ENCODE measurements around the gene CXCR2. TPM values are rescaled to one million over a fixed set of nuclear protein-coding genes. Genes with fewer than 3 reads are reported as not detected.
"Not testable (repeated sequence)": the region's sequence is repeated elsewhere in the genome, so short reads cannot be mapped to it uniquely, and the experiment has no call there.

The CXCR2 gene
- total RNA-seq, 1 donor from 2014 or later: 9.0 TPM

- Histone ChIP-seq H3K27ac (no peak overlapping the region), H3K27me3 (no peaks in the 10 kb centered on the region), H3K36me3 (no peaks in the 10 kb centered on the region), H3K9me3 (no peaks in the 10 kb centered on the region), H3K4me3 (no peak overlapping the region), H3K4me1 (peaks cover 4% of the 10 kb centered on the region)
- ATAC-seq: no peak
- intact Hi-C loops (cut with DNase I): no loop called here
- no peak for TF ChIP-seq CTCF (IDR thresholded peaks at IDR 0.05)
- DNase-seq: no peak
Observed at GRCh38 chr2:218168016-218168415, 42.2 kb downstream of the CXCR2 start.

GRCh38 chr2:218168635-218169462 is 43.0 kb downstream of the CXCR2 start:
- peak; percentile 71 for DNase-seq
- H3K27me3 ChIP-seq: no peaks in the 10 kb centered on the region
- H3K27ac ChIP-seq: no peak overlapping the region
- peaks cover 4% of the 10 kb centered on the region for H3K4me1 ChIP-seq
- peak; percentile 70 for TF ChIP-seq CTCF (IDR thresholded peaks at IDR 0.05)
- no peaks in the 10 kb centered on the region for H3K9me3 ChIP-seq
- no peak overlapping the region for H3K4me3 ChIP-seq
- H3K36me3 ChIP-seq: no peaks in the 10 kb centered on the region
- intact Hi-C loops (cut with DNase I): no loop called here
- peak; percentile 82 for ATAC-seq

GRCh38 chr2:218169757-218170546 is 44.1 kb downstream of the CXCR2 start:
- DNase-seq: no peak
- H3K9me3 ChIP-seq: no peaks in the 10 kb centered on the region
- H3K4me1 ChIP-seq: peaks cover 4% of the 10 kb centered on the region
- no peak for TF ChIP-seq CTCF (IDR thresholded peaks at IDR 0.05)
- intact Hi-C loops (cut with DNase I): no loop called here
- H3K27me3 ChIP-seq: no peaks in the 10 kb centered on the region
- H3K4me3 ChIP-seq: no peak overlapping the region
- no peaks in the 10 kb centered on the region for H3K36me3 ChIP-seq
- no peak overlapping the region for H3K27ac ChIP-seq
- no peak for ATAC-seq

- H3K9me3 ChIP-seq; H3K27me3 ChIP-seq; H3K4me3 ChIP-seq; ATAC-seq; H3K27ac ChIP-seq; DNase-seq; H3K36me3 ChIP-seq; H3K4me1 ChIP-seq; intact Hi-C loops (cut with DNase I): not testable (repeated sequence)
Observed at GRCh38 chr2:218171744-218172143, 45.9 kb downstream of the CXCR2 start.

- intact Hi-C loops (cut with DNase I): no loop called here
- Histone ChIP-seq H3K27ac (no peak overlapping the region), H3K4me3 (no peak overlapping the region), H3K36me3 (no peaks in the 10 kb centered on the region), H3K9me3 (no peaks in the 10 kb centered on the region), H3K4me1 (no peaks in the 10 kb centered on the region), H3K27me3 (no peaks in the 10 kb centered on the region)
- no peak for TF ChIP-seq CTCF (IDR thresholded peaks at IDR 0.05)
- no peak for DNase-seq
- ATAC-seq: no peak
Observed at GRCh38 chr2:218172845-218173244, 47.0 kb downstream of the CXCR2 start.

- intact Hi-C loops (cut with DNase I): no loop called here
- H3K27me3 ChIP-seq: no peaks in the 10 kb centered on the region
- no peaks in the 10 kb centered on the region for H3K4me1 ChIP-seq
- no peaks in the 10 kb centered on the region for H3K9me3 ChIP-seq
- TF ChIP-seq CTCF (IDR thresholded peaks at IDR 0.05): no peak
- H3K27ac ChIP-seq: no peak overlapping the region
- peak; percentile 69 for ATAC-seq
- no peaks in the 10 kb centered on the region for H3K36me3 ChIP-seq
- no peak overlapping the region for H3K4me3 ChIP-seq
- DNase-seq: no peak
Observed at GRCh38 chr2:218179782-218180181, 54.0 kb downstream of the CXCR2 start.
